Stomach (tissue), 4 donors: ENCODE measurements around the gene SPTSSA.
"Not testable (repeated sequence)": the region's sequence is repeated elsewhere in the genome, so short reads cannot be mapped to it uniquely, and the experiment has no call there.

ENCODE experiments used
- EP300 ChIP-seq: sonication (generic); formaldehyde crosslinking; IDR thresholded peaks from one replicate; pipeline ENCODE4 v1.6.1; 2017; ENCODE audit warnings: antibody characterized with exemption
- POLR2A ChIP-seq, 4 donors: fragments of 450-650 bp; IDR thresholded peaks; one replicate each; pipeline ENCODE4 v1.6.1; 2016; ENCODE audit warnings: antibody characterized with exemption in 4 of 4, control low read depth in 2 of 4, mild to moderate bottlenecking in 1 of 4, moderate library complexity in 1 of 4

DNA sequence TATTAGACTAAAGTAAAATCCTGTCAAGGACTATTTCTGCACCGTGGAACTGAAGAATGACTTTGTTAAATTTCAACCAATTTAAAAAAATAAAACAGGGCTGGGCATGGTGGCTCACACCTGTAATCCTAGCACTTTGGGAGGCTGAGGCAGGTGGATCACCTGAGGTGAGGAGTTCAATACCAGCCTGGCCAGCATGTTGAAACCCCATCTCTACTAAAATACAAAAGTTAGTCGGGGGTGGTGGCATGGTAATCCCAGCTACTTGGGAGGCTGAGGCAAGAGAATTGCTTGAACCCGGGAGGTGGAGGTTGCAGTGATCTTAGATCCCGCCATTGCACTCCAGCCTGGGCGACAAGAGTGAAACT, 43.1 kb upstream of the SPTSSA start:
- TF ChIP-seq EP300; POLR2A (IDR thresholded peaks at IDR 0.05): not testable (repeated sequence)
